HEK293 (cell line): ENCODE data around the gene TRAPPC1.

ENCODE experiments used
- HOXA7 ChIP-seq: sonication (generic); formaldehyde crosslinking; IDR thresholded peaks from 2 replicates; pipeline ENCODE4 v1.8.1; 2022; ENCODE audit warnings: missing genetic modification reagents, borderline replicate concordance
- KLF10 ChIP-seq: fragments of 450-650 bp; IDR thresholded peaks from 2 replicates; pipeline ENCODE4 v1.5.1; 2018; ENCODE audit warnings: missing biosample characterization, mild to moderate bottlenecking, missing genetic modification characterization
- KLF16 ChIP-seq: fragments of 450-650 bp; formaldehyde crosslinking; IDR thresholded peaks from 2 replicates; pipeline ENCODE4 v1.5.1; 2017; ENCODE audit warnings: missing biosample characterization, missing genetic modification characterization
- MZF1 ChIP-seq: fragments of 450-650 bp; formaldehyde crosslinking; IDR thresholded peaks from 2 replicates; pipeline ENCODE4 v1.5.1; 2017; ENCODE audit warnings: missing biosample characterization, missing genetic modification characterization, borderline replicate concordance
- OSR2 ChIP-seq: fragments of 450-650 bp; formaldehyde crosslinking; IDR thresholded peaks from 2 replicates; pipeline ENCODE4 v1.5.1; 2016; ENCODE audit warnings: missing biosample characterization, missing genetic modification characterization
- PBX3 ChIP-seq: sonication (generic); formaldehyde crosslinking; IDR thresholded peaks from 2 replicates; pipeline ENCODE4 v1.8.1; 2022; ENCODE audit warnings: mild to moderate bottlenecking, moderate library complexity, missing genetic modification reagents
- PRDM1 ChIP-seq: fragments of 450-650 bp; formaldehyde crosslinking; IDR thresholded peaks from 2 replicates; pipeline ENCODE4; 2016; ENCODE audit warnings: missing biosample characterization, missing genetic modification characterization
- RBAK ChIP-seq: fragments of 450-650 bp; formaldehyde crosslinking; IDR thresholded peaks from 2 replicates; pipeline ENCODE4 v1.5.1; 2016; ENCODE audit warnings: missing biosample characterization, missing genetic modification characterization
- SP2 ChIP-seq: fragments of 450-650 bp; formaldehyde crosslinking; IDR thresholded peaks from 2 replicates; pipeline ENCODE4 v1.5.1; 2016; ENCODE audit warnings: missing biosample characterization, missing genetic modification characterization
- YY1 ChIP-seq: fragments of 450-650 bp; formaldehyde crosslinking; IDR thresholded peaks from 2 replicates; pipeline ENCODE4 v1.5.1; 2018; ENCODE audit warnings: missing biosample characterization, missing genetic modification characterization
- ZBTB20 ChIP-seq: fragments of 450-650 bp; formaldehyde crosslinking; IDR thresholded peaks from 2 replicates; pipeline ENCODE4 v1.5.1; 2016; ENCODE audit warnings: missing biosample characterization, missing genetic modification characterization
- ZBTB21 ChIP-seq: fragments of 450-650 bp; formaldehyde crosslinking; IDR thresholded peaks from 2 replicates; pipeline ENCODE4 v1.5.1; 2017; ENCODE audit warnings: missing biosample characterization, missing genetic modification characterization
- ZBTB26 ChIP-seq: fragments of 450-650 bp; formaldehyde crosslinking; optimal IDR thresholded peaks from 2 replicates; pipeline ENCODE3; 2016; ENCODE audit warnings: missing biosample characterization, mild to moderate bottlenecking, missing genetic modification characterization
- ZBTB44 ChIP-seq: fragments of 450-650 bp; IDR thresholded peaks from 2 replicates; pipeline ENCODE4 v1.5.1; 2018; ENCODE audit warnings: missing biosample characterization, mild to moderate bottlenecking, missing genetic modification characterization
- ZFP41 ChIP-seq: fragments of 450-650 bp; formaldehyde crosslinking; IDR thresholded peaks from 2 replicates; pipeline ENCODE4 v1.5.1; 2016; ENCODE audit warnings: missing biosample characterization, missing genetic modification characterization, borderline replicate concordance
- ZFP69B ChIP-seq: fragments of 450-650 bp; formaldehyde crosslinking; IDR thresholded peaks from 2 replicates; pipeline ENCODE4 v1.5.1; 2016; ENCODE audit warnings: missing biosample characterization, missing genetic modification characterization
- ZNF174 ChIP-seq: fragments of 450-650 bp; formaldehyde crosslinking; IDR thresholded peaks from 2 replicates; pipeline ENCODE4 v1.5.0; 2017; ENCODE audit warnings: missing biosample characterization, mild to moderate bottlenecking, missing genetic modification characterization
- ZNF2 ChIP-seq: fragments of 450-650 bp; formaldehyde crosslinking; IDR thresholded peaks from 2 replicates; pipeline ENCODE4 v1.5.1; 2016; ENCODE audit warnings: missing biosample characterization, missing genetic modification characterization
- ZNF423 ChIP-seq: fragments of 450-650 bp; formaldehyde crosslinking; IDR thresholded peaks from 2 replicates; pipeline ENCODE4 v1.5.1; 2016; ENCODE audit warnings: missing biosample characterization, missing genetic modification characterization
- ZNF426 ChIP-seq: fragments of 450-650 bp; formaldehyde crosslinking; IDR thresholded peaks from 2 replicates; pipeline ENCODE4 v1.5.1; 2017; ENCODE audit warnings: missing biosample characterization, missing genetic modification characterization, mild to moderate bottlenecking, inconsistent platforms, moderate library complexity
- ZNF433 ChIP-seq: fragments of 450-650 bp; formaldehyde crosslinking; IDR thresholded peaks from 2 replicates; pipeline ENCODE4 v1.5.1; 2016; ENCODE audit warnings: missing biosample characterization, missing genetic modification characterization, low read depth
- ZNF596 ChIP-seq: fragments of 450-650 bp; IDR thresholded peaks from 2 replicates; pipeline ENCODE4 v1.5.0; 2018; ENCODE audit warnings: missing biosample characterization, mild to moderate bottlenecking, missing genetic modification characterization, moderate library complexity
- ZNF600 ChIP-seq: fragments of 450-650 bp; formaldehyde crosslinking; IDR thresholded peaks from 2 replicates; pipeline ENCODE4 v1.5.1; 2016; ENCODE audit warnings: missing biosample characterization, missing genetic modification characterization
- TF ChIP-seq, protein P1 (sequence below): fragments of 450-650 bp; formaldehyde crosslinking; conservative IDR thresholded peaks from 2 replicates; pipeline ENCODE4 v1.5.1; 2016; ENCODE audit warnings: low read depth, missing biosample characterization, missing genetic modification characterization
- TF ChIP-seq, protein P2 (sequence below): fragments of 450-650 bp; formaldehyde crosslinking; IDR thresholded peaks from 2 replicates; pipeline ENCODE4 v1.5.1; 2017; ENCODE audit warnings: missing biosample characterization, missing genetic modification characterization
- TF ChIP-seq, protein P3 (sequence below): fragments of 450-650 bp; formaldehyde crosslinking; IDR thresholded peaks from 2 replicates; pipeline ENCODE4 v1.5.1; 2016; ENCODE audit warnings: missing biosample characterization, missing genetic modification characterization
- TF ChIP-seq, protein P4 (sequence below): fragments of 450-650 bp; formaldehyde crosslinking; IDR thresholded peaks from 2 replicates; pipeline ENCODE4 v1.5.1; 2016; ENCODE audit warnings: missing biosample characterization, missing genetic modification characterization, borderline replicate concordance

The TRAPPC1 gene

DNA sequence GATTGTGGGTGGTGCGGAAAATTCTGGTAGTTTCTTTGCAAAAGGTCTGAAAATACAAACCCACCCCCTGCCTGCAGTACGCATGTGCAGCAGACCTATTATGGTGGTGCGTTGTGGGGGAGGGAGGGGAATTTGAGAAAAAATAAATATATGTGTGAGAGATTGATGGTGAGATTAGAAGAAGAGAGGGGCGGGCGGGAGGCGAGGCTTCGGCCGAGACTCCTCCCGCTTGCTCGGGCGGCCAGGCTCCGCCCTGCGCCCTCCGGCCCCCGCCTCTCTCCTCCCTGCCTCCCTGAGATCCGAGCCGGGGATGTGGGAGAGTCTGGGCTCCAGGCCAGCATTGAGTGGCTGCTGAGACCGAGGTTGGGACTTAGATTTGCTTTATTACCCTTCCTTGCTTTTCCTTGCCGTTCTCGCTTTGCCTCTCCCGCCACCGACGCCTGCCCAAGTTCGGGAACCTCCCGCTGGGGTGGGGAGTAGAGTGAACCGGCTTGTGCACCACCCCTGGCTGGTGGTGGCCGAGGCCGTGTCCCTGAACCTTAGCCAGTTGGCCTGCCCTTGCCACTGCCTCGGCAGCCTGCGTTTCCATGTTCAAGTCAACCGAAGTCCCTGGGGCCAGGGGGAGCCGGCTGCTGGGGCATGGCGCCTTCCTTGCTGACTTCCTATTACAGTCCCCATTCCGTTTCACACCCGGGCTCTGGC is 44.1 kb downstream of the TRAPPC1 start (continued):
- TF ChIP-seq, protein P1, sequence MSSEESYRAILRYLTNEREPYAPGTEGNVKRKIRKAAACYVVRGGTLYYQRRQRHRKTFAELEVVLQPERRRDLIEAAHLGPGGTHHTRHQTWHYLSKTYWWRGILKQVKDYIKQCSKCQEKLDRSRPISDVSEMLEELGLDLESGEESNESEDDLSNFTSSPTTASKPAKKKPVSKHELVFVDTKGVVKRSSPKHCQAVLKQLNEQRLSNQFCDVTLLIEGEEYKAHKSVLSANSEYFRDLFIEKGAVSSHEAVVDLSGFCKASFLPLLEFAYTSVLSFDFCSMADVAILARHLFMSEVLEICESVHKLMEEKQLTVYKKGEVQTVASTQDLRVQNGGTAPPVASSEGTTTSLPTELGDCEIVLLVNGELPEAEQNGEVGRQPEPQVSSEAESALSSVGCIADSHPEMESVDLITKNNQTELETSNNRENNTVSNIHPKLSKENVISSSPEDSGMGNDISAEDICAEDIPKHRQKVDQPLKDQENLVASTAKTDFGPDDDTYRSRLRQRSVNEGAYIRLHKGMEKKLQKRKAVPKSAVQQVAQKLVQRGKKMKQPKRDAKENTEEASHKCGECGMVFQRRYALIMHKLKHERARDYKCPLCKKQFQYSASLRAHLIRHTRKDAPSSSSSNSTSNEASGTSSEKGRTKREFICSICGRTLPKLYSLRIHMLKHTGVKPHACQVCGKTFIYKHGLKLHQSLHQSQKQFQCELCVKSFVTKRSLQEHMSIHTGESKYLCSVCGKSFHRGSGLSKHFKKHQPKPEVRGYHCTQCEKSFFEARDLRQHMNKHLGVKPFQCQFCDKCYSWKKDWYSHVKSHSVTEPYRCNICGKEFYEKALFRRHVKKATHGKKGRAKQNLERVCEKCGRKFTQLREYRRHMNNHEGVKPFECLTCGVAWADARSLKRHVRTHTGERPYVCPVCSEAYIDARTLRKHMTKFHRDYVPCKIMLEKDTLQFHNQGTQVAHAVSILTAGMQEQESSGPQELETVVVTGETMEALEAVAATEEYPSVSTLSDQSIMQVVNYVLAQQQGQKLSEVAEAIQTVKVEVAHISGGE = no peak; the same call in 1 of the 2 replicates
- TF ChIP-seq ZNF2 = peak; percentile 89; the same call in 1 of the 2 replicates
- peak; percentile 61 for TF ChIP-seq ZNF596 (tag by site-specific recombination)
- TF ChIP-seq ZNF433 (tag by site-specific recombination) = no peak
- no peak for TF ChIP-seq ZNF174 (tag by site-specific recombination)
- TF ChIP-seq, protein P2, sequence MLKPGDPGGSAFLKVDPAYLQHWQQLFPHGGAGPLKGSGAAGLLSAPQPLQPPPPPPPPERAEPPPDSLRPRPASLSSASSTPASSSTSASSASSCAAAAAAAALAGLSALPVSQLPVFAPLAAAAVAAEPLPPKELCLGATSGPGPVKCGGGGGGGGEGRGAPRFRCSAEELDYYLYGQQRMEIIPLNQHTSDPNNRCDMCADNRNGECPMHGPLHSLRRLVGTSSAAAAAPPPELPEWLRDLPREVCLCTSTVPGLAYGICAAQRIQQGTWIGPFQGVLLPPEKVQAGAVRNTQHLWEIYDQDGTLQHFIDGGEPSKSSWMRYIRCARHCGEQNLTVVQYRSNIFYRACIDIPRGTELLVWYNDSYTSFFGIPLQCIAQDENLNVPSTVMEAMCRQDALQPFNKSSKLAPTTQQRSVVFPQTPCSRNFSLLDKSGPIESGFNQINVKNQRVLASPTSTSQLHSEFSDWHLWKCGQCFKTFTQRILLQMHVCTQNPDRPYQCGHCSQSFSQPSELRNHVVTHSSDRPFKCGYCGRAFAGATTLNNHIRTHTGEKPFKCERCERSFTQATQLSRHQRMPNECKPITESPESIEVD (tag by site-specific recombination) = peak; percentile 77
- peak; percentile 57; the same call in 1 of the 2 replicates for TF ChIP-seq PRDM1 (tag by site-specific recombination)
- TF ChIP-seq OSR2 (tag by site-specific recombination) = peak; percentile 19; the same call in 1 of the 2 replicates
- TF ChIP-seq RBAK (tag by site-specific recombination) = no peak
- no peak for TF ChIP-seq HOXA7
- 0 out of 2 replicates have a peak, but pooled peaks have one; percentile 33 for TF ChIP-seq KLF16
- TF ChIP-seq ZNF600 (tag by site-specific recombination) = peak; percentile 92
- TF ChIP-seq ZBTB26 = peak; percentile 28
- TF ChIP-seq ZBTB20 (tag by site-specific recombination) = peak; percentile 81; the same call in 1 of the 2 replicates
- TF ChIP-seq ZNF423 (tag by site-specific recombination) = peak; percentile 74
- TF ChIP-seq ZBTB21 = no peak
- 0 out of 2 replicates have a peak, but pooled peaks have one; percentile 3 for TF ChIP-seq ZBTB44 (tag by site-specific recombination)
- TF ChIP-seq PBX3 (CRISPR knock-in tag) = 0 out of 2 replicates have a peak, but pooled peaks have one; percentile 62
- peak; percentile 86 for TF ChIP-seq KLF10 (tag by site-specific recombination)
- TF ChIP-seq, protein P3, sequence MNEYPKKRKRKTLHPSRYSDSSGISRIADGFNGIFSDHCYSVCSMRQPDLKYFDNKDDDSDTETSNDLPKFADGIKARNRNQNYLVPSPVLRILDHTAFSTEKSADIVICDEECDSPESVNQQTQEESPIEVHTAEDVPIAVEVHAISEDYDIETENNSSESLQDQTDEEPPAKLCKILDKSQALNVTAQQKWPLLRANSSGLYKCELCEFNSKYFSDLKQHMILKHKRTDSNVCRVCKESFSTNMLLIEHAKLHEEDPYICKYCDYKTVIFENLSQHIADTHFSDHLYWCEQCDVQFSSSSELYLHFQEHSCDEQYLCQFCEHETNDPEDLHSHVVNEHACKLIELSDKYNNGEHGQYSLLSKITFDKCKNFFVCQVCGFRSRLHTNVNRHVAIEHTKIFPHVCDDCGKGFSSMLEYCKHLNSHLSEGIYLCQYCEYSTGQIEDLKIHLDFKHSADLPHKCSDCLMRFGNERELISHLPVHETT (tag by site-specific recombination) = 0 out of 2 replicates have a peak, but pooled peaks have one; percentile 37
- 0 out of 2 replicates have a peak, but pooled peaks have one; percentile 36 for TF ChIP-seq ZFP69B (tag by site-specific recombination)
- no peak for TF ChIP-seq ZNF426 (tag by site-specific recombination)
- TF ChIP-seq, protein P4, sequence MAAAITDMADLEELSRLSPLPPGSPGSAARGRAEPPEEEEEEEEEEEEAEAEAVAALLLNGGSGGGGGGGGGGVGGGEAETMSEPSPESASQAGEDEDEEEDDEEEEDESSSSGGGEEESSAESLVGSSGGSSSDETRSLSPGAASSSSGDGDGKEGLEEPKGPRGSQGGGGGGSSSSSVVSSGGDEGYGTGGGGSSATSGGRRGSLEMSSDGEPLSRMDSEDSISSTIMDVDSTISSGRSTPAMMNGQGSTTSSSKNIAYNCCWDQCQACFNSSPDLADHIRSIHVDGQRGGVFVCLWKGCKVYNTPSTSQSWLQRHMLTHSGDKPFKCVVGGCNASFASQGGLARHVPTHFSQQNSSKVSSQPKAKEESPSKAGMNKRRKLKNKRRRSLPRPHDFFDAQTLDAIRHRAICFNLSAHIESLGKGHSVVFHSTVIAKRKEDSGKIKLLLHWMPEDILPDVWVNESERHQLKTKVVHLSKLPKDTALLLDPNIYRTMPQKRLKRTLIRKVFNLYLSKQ (tag by site-specific recombination) = no peak
- no peak for TF ChIP-seq ZFP41
- peak; percentile 63; the same call in 1 of the 2 replicates for TF ChIP-seq YY1
- TF ChIP-seq SP2 (tag by site-specific recombination) = peak; percentile 86
- peak; percentile 82 for TF ChIP-seq MZF1 (tag by site-specific recombination)
